Peyer's patch (tissue), 4 donors: ENCODE data around the gene PLA2G6.

Source experiments
- POLR2A ChIP-seq, 2 donors: fragments of 450-650 bp; IDR thresholded peaks; one replicate each; pipeline ENCODE4 v1.5.1; 2017; ENCODE audit warnings: antibody characterized with exemption in 2 of 2, mild to moderate bottlenecking in 2 of 2, moderate library complexity in 2 of 2
- TF ChIP-seq, protein P1 (sequence below), 6 experiments: fragments of 450-650 bp in 4 of 6; fragments of 200-600 bp in 2 of 6; sonication (generic) in 1 of 6; IDR thresholded peaks; one replicate each; pipeline ENCODE4 v1.5.1; 2017 to 2019; ENCODE audit warnings: antibody characterized with exemption in 6 of 6, mild to moderate bottlenecking in 3 of 6, moderate library complexity in 1 of 6

DNA sequence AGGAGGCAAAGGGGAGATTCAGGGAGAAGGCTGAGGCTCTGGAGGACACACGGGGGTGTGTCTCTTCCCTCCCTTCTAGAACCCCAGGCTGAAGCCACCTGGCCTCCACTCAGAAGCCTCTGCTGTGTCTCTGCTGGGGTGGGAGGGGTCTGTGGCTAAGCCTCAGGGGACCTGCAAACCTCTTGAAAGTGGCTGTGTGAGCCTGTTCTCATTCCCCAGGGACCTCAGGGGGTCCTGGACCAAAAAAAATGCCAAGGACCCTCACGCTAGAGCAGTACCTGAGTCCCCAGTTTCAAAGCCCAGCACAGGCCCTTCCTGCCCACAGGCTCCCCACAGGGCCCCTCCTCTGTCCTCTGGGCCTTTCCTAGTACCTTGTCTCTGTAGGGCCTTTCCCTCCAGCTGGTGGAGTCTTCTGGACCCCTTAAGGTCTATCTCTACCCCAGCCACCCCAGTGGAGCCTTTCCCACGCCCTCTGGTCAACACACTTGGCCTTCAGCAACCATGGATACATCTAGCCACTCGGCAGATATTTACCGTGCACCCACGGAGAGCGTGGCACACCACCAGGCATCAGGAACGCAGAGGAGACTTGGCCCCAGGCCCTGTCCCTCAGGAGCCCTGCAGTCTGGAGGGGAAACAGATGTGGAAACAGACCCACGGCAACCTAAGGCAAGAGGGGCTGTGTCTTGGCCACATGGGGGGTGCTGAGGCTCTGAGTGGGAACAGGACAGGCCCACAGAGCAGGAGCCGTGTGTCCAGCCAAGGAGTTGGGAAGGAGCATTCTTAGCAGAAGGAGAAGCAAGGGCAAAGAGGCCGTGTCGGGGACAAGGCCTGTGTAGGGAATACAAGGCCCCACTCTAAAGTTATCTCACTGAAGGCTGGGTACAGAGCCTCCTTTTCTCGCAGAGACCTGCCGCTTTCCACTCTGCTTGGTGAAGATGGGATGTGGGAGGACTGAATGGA, 18.5 kb downstream of the PLA2G6 start:
- TF ChIP-seq, protein P1, sequence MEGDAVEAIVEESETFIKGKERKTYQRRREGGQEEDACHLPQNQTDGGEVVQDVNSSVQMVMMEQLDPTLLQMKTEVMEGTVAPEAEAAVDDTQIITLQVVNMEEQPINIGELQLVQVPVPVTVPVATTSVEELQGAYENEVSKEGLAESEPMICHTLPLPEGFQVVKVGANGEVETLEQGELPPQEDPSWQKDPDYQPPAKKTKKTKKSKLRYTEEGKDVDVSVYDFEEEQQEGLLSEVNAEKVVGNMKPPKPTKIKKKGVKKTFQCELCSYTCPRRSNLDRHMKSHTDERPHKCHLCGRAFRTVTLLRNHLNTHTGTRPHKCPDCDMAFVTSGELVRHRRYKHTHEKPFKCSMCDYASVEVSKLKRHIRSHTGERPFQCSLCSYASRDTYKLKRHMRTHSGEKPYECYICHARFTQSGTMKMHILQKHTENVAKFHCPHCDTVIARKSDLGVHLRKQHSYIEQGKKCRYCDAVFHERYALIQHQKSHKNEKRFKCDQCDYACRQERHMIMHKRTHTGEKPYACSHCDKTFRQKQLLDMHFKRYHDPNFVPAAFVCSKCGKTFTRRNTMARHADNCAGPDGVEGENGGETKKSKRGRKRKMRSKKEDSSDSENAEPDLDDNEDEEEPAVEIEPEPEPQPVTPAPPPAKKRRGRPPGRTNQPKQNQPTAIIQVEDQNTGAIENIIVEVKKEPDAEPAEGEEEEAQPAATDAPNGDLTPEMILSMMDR (IDR thresholded peaks at IDR 0.05), result no peak
- TF ChIP-seq POLR2A (IDR thresholded peaks at IDR 0.05), result no peak
